Endothelial cell of umbilical vein (primary cell): ENCODE measurements around the gene SMIM33.

Experiments
- JUN ChIP-seq: IDR thresholded peaks from 2 replicates; pipeline ENCODE4 v1.6.1; 2011; ENCODE audit warnings: borderline replicate concordance, low read depth; ENCODE audit not compliant: insufficient read length, insufficient read depth
- POLR2A ChIP-seq: IDR thresholded peaks from 2 replicates; pipeline ENCODE4 v1.6.1; 2012; ENCODE audit warnings: low read depth, mild to moderate bottlenecking, control low read depth, low read length
- POLR2AphosphoS5 ChIP-seq: IDR thresholded peaks from 2 replicates; pipeline ENCODE4 v1.6.1; 2012; ENCODE audit warnings: low read depth, mild to moderate bottlenecking, control low read depth, low read length, moderate library complexity; ENCODE audit not compliant: insufficient read depth
- TF ChIP-seq, protein P1 (sequence below), 2 donors: IDR thresholded peaks; 1 replicate in 1 of 2; 2 replicates in 1 of 2; pipeline ENCODE4 v1.5.1; 2011; ENCODE audit warnings: low read length in 2 of 2, mild to moderate bottlenecking in 2 of 2, moderate library complexity in 2 of 2, control low read depth in 1 of 2, inconsistent platforms in 1 of 2, low read depth in 1 of 2; ENCODE audit not compliant: insufficient read depth in 1 of 2; ENCODE audit errors: extremely low read depth in 1 of 2

DNA sequence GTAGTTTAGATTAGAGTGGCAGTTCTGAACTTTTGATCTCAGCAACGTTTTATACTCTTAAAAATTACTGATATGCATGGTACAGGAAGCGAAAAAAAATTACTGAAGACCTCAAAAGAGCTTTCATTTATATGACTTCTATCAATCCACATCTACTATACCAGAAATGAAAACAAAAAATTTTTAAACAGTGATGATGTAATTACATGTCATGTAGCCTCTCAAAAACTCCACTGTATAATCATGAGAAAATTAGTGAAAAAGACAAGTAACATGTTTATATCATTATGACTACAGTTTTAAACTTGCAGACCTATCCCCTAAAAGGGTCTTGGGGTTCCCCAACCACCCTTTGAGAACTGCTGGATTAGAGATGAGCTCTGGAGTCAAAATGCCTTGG, 40.8 kb upstream of the SMIM33 start:
- TF ChIP-seq, protein P1, sequence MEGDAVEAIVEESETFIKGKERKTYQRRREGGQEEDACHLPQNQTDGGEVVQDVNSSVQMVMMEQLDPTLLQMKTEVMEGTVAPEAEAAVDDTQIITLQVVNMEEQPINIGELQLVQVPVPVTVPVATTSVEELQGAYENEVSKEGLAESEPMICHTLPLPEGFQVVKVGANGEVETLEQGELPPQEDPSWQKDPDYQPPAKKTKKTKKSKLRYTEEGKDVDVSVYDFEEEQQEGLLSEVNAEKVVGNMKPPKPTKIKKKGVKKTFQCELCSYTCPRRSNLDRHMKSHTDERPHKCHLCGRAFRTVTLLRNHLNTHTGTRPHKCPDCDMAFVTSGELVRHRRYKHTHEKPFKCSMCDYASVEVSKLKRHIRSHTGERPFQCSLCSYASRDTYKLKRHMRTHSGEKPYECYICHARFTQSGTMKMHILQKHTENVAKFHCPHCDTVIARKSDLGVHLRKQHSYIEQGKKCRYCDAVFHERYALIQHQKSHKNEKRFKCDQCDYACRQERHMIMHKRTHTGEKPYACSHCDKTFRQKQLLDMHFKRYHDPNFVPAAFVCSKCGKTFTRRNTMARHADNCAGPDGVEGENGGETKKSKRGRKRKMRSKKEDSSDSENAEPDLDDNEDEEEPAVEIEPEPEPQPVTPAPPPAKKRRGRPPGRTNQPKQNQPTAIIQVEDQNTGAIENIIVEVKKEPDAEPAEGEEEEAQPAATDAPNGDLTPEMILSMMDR (IDR thresholded peaks at IDR 0.05; ENCODE audit: extremely low read depth in 1 of 2, insufficient read depth in 1 of 2, low read depth in 1 of 2, low read length in 2 of 2): no peak
- TF ChIP-seq POLR2AphosphoS5: no peak
- TF ChIP-seq POLR2A: no peak
- TF ChIP-seq JUN: no peak
